Mesangial cell (primary cell): Measurements from ENCODE around the gene RAB39A. TPM values are rescaled to one million over a fixed set of nuclear protein-coding genes. Genes with fewer than 3 reads are reported as not detected.

Source experiments
- total RNA-seq: library from RNA; depleted of rRNA; stranded (reverse); fragments of >200 nt; gene quantifications from 2 replicates; pipeline ENCODE4 v1.2.3, GENCODE V29; 2015

Gene RAB39A
- total RNA-seq: 0.16 TPM in 1 of 2 replicates, not detected in the other

GRCh38 chr11:107928046-107928766 lies at the start of gene RAB39A:
Gene RAB39A (plus strand): TSS chr11:107928448. CDS start chr11:107928569, 121 bp downstream.

GRCh38 chr11:108008656-108009496 lies 80.6 kb downstream of the RAB39A start, which contains the start of gene CUL5:
Gene CUL5 (plus strand): TSS chr11:108008898. CDS start chr11:108009349, 451 bp downstream.

Other genes starting within 250 kb of the RAB39A start
- 0.16 and 0.38 TPM in 2 replicates for gene SLN, start 216.4 kb upstream of the RAB39A start, total RNA-seq
- gene SLC35F2, start 69.7 kb upstream of the RAB39A start, total RNA-seq: 29.9 and 50.4 TPM in 2 replicates
- gene CUL5, start 80.5 kb downstream of the RAB39A start, total RNA-seq: 17.5 and 26.9 TPM in 2 replicates
- gene ACAT1, start 193.1 kb downstream of the RAB39A start, total RNA-seq: 48.3 and 85.4 TPM in 2 replicates